GM19099 (cell line): ENCODE results near the gene L1TD1.

Experiments
- POLR2A ChIP-seq: IDR thresholded peaks from 3 replicates; pipeline ENCODE4 v1.6.1; 2011; ENCODE audit warnings: low read depth; ENCODE audit not compliant: insufficient read length; ENCODE audit errors: extremely low read depth

The L1TD1 gene

GRCh38 chr1:62229932-62230331 is 35.3 kb downstream of the L1TD1 start:
- TF ChIP-seq POLR2A, result no peak

- TF ChIP-seq POLR2A, result no peak
These were observed 36.1 kb downstream of the L1TD1 start for GRCh38 chr1:62230718-62231117.

- TF ChIP-seq POLR2A, result no peak
These were observed 38.2 kb downstream of the L1TD1 start for GRCh38 chr1:62232871-62233278.

- TF ChIP-seq POLR2A, result no peak
These were observed 39.3 kb downstream of the L1TD1 start for GRCh38 chr1:62233926-62234450.

GRCh38 chr1:62234688-62235087 is 40.0 kb downstream of the L1TD1 start:
- no peak for TF ChIP-seq POLR2A

- TF ChIP-seq POLR2A, result no peak
These were observed 40.9 kb downstream of the L1TD1 start for GRCh38 chr1:62235576-62235975.

GRCh38 chr1:62237361-62237760 is 42.7 kb downstream of the L1TD1 start:
- no peak for TF ChIP-seq POLR2A

GRCh38 chr1:62237950-62238374 is 43.3 kb downstream of the L1TD1 start:
- no peak for TF ChIP-seq POLR2A

- no peak for TF ChIP-seq POLR2A
These were observed 43.9 kb downstream of the L1TD1 start for GRCh38 chr1:62238507-62238906.

- TF ChIP-seq POLR2A, result no peak
These were observed 46.2 kb downstream of the L1TD1 start for GRCh38 chr1:62240651-62241370.

- no peak for TF ChIP-seq POLR2A
These were observed 46.9 kb downstream of the L1TD1 start for GRCh38 chr1:62241371-62242131.

GRCh38 chr1:62245201-62245600 is 50.6 kb downstream of the L1TD1 start:
- TF ChIP-seq POLR2A, result no peak

GRCh38 chr1:62247391-62248168 is 52.9 kb downstream of the L1TD1 start:
- TF ChIP-seq POLR2A, result no peak

- TF ChIP-seq POLR2A, result no peak
These were observed 55.6 kb downstream of the L1TD1 start for GRCh38 chr1:62250126-62250726.

- no peak for TF ChIP-seq POLR2A
These were observed 64.9 kb downstream of the L1TD1 start for GRCh38 chr1:62259551-62259950.

- no peak for TF ChIP-seq POLR2A
These were observed 66.0 kb downstream of the L1TD1 start for GRCh38 chr1:62260688-62261087.
